ENCODE data around the gene CTDSPL. TPM values are rescaled to one million over a fixed set of nuclear protein-coding genes. Genes with fewer than 3 reads are reported as not detected.

The CTDSPL gene
- total RNA-seq, 1 experiment from 2014 or later: 34.4 TPM

GRCh38 chr3:37997342-37997741, 135.7 kb downstream of the CTDSPL start:
- CTCF ChIA-PET: interaction anchor here (0.8 to 1.6 kb wide), 14 partner anchors 8 to 301 kb away, joined by 3 to 24 read pairs (median 4); no protein-coding TSS in a partner anchor
- Histone ChIP-seq H3K4me2 (ENCODE audit: low read length) (no peak overlapping the region), H3K79me2 (ENCODE audit: insufficient read depth, low read length) (no peaks in the 10 kb centered on the region), H3K4me3 (replicated peaks in 1 of 2; ENCODE audit: low read depth in 1 of 2, low read length in 2 of 2) (no peak overlapping the region), H4K20me1 (ENCODE audit: insufficient read depth) (no peaks in the 10 kb centered on the region), H3K36me3 (ENCODE audit: control insufficient read depth in 1 of 2, insufficient read depth in 2 of 2, low read length in 2 of 2) (no peaks in the 10 kb centered on the region), H3K4me1 (ENCODE audit: control insufficient read depth in 1 of 2, insufficient read depth in 2 of 2, low read length in 2 of 2) (peaks cover 11 to 42% of the 10 kb centered on the region in 2 experiments), H3K27ac (ENCODE audit: low read depth, low read length) (no peak overlapping the region), H3K9ac (ENCODE audit: low read length) (no peak overlapping the region), H3K27me3 (ENCODE audit: insufficient read depth, low read length) (no peaks in the 10 kb centered on the region), H3K9me3 (ENCODE audit: control insufficient read depth in 1 of 2, insufficient read depth in 1 of 2, low read depth in 1 of 2, low read length in 2 of 2) (no peaks in the 10 kb centered on the region), H3K9me2 (ENCODE audit: insufficient read depth) (no peaks in the 10 kb centered on the region), H2AFZ (ENCODE audit: low read depth, low read length, poor library complexity, severe bottlenecking) (no peak overlapping the region)
- POLR2A ChIA-PET: interaction anchor here (0.9 to 1.0 kb wide), 2 partner anchors 23 to 26 kb away, joined by 3 read pairs; no protein-coding TSS in a partner anchor
- BruUV-seq (replicated peaks): no TSS peak
- no peak for DNase-seq (ENCODE audit: low read depth, low spot score)
- intact Hi-C loops (cut with micrococcal nuclease): no loop called here
- TF ChIP-seq CBX3 (IDR thresholded peaks at IDR 0.05; ENCODE audit: low read depth) (no peak), ZFX (IDR thresholded peaks at IDR 0.05) (no peak), ELF1 (IDR thresholded peaks at IDR 0.05; ENCODE audit: borderline replicate concordance, low read depth) (no peak), FOSL1 (IDR thresholded peaks at IDR 0.05; ENCODE audit: low read depth) (no peak), JUND (IDR thresholded peaks at IDR 0.05) (no peak), YY1 (IDR thresholded peaks at IDR 0.05; ENCODE audit: extremely low read depth, insufficient replicate concordance, low read depth, low read length) (no peak), EZH2 (IDR thresholded peaks at IDR 0.05) (no peak), EZH2phosphoT487 (IDR thresholded peaks at IDR 0.05; ENCODE audit: borderline replicate concordance) (no peak), SP1 (IDR thresholded peaks at IDR 0.05; ENCODE audit: low read depth) (no peak), POLR2AphosphoS5 (IDR thresholded peaks at IDR 0.05; ENCODE audit: low read depth, low read length) (no peak), SIN3A (IDR thresholded peaks at IDR 0.05; ENCODE audit: low read depth) (no peak), REST (IDR thresholded peaks at IDR 0.05; ENCODE audit: low read depth) (no peak), CEBPB (IDR thresholded peaks at IDR 0.05; ENCODE audit: low read depth) (no peak), ZNF274 (IDR thresholded peaks at IDR 0.05; ENCODE audit: low read depth, low read length) (no peak), TCF7L2 (IDR thresholded peaks at IDR 0.05; ENCODE audit: borderline replicate concordance, extremely low read depth, insufficient read depth, insufficient read length) (no peak), POLR2A (IDR thresholded peaks at IDR 0.05; ENCODE audit: borderline replicate concordance, extremely low read depth, insufficient read depth, insufficient read length) (no peak), EGR1 (IDR thresholded peaks at IDR 0.05; ENCODE audit: low read depth) (no peak)
- TF ChIP-seq, protein P1, sequence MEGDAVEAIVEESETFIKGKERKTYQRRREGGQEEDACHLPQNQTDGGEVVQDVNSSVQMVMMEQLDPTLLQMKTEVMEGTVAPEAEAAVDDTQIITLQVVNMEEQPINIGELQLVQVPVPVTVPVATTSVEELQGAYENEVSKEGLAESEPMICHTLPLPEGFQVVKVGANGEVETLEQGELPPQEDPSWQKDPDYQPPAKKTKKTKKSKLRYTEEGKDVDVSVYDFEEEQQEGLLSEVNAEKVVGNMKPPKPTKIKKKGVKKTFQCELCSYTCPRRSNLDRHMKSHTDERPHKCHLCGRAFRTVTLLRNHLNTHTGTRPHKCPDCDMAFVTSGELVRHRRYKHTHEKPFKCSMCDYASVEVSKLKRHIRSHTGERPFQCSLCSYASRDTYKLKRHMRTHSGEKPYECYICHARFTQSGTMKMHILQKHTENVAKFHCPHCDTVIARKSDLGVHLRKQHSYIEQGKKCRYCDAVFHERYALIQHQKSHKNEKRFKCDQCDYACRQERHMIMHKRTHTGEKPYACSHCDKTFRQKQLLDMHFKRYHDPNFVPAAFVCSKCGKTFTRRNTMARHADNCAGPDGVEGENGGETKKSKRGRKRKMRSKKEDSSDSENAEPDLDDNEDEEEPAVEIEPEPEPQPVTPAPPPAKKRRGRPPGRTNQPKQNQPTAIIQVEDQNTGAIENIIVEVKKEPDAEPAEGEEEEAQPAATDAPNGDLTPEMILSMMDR (IDR thresholded peaks at IDR 0.05 in 2 of 3, conservative IDR thresholded peaks at IDR 0.05 in 1 of 3; ENCODE audit: borderline replicate concordance in 1 of 3, insufficient read depth in 1 of 3, low read depth in 2 of 3, low read length in 2 of 3): no peak
- TF ChIP-seq, protein P2, sequence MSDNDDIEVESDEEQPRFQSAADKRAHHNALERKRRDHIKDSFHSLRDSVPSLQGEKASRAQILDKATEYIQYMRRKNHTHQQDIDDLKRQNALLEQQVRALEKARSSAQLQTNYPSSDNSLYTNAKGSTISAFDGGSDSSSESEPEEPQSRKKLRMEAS (IDR thresholded peaks at IDR 0.05): no peak
- ATAC-seq: no peak
- RAD21 ChIA-PET (ENCODE audit: low non-redundant PET in 1 of 2, low total read pairs in 2 of 2, uncharacterized antibody in 2 of 2, unreplicated experiment in 2 of 2): interaction anchor here (0.7 to 1.1 kb wide), 2 partner anchors 134 to 142 kb away, joined by 3 to 6 read pairs; no protein-coding TSS in a partner anchor

All from HCT116 (cell line).